IPS-15b (cell line): ENCODE measurements around the gene TSPAN1.
"Not testable (repeated sequence)": the region's sequence is repeated elsewhere in the genome, so short reads cannot be mapped to it uniquely, and the experiment has no call there.

Source experiments
- H3K27me3 ChIP-seq: one replicate; pipeline ENCODE4 v1.6.1; 2013; ENCODE audit warnings: low read length; ENCODE audit not compliant: control insufficient read depth, insufficient read depth
- H3K36me3 ChIP-seq: one replicate; pipeline ENCODE4 v1.6.1; 2013; ENCODE audit warnings: low read length; ENCODE audit not compliant: control insufficient read depth, insufficient read depth
- H3K4me1 ChIP-seq: one replicate; pipeline ENCODE4 v1.6.1; 2013; ENCODE audit warnings: mild to moderate bottlenecking, low read length; ENCODE audit not compliant: control insufficient read depth, insufficient read depth
- H3K4me3 ChIP-seq: one replicate; pipeline ENCODE4 v1.5.1; 2013; ENCODE audit warnings: low read depth, low read length
- H3K9ac ChIP-seq: one replicate; pipeline ENCODE4 v1.6.1; 2013; ENCODE audit warnings: low read depth, mild to moderate bottlenecking, low read length
- H3K9me3 ChIP-seq: one replicate; pipeline ENCODE4 v1.6.1; 2013; ENCODE audit warnings: mild to moderate bottlenecking, low read length; ENCODE audit not compliant: control insufficient read depth, insufficient read depth

The TSPAN1 gene

GRCh38 chr1:46231231-46231630, 56.3 kb downstream of the TSPAN1 start:
- H3K9me3 ChIP-seq, H3K27me3 ChIP-seq, H3K9ac ChIP-seq, H3K36me3 ChIP-seq, H3K4me3 ChIP-seq, H3K4me1 ChIP-seq: not testable (repeated sequence)
